Measurements from ENCODE around the gene NRSN2. TPM values are rescaled to one million over a fixed set of nuclear protein-coding genes. Genes with fewer than 3 reads are reported as not detected.

The NRSN2 gene
- total RNA-seq, 6 donors from 2014 or later, result 13.6 to 30.8 (median 25.6) TPM

DNA sequence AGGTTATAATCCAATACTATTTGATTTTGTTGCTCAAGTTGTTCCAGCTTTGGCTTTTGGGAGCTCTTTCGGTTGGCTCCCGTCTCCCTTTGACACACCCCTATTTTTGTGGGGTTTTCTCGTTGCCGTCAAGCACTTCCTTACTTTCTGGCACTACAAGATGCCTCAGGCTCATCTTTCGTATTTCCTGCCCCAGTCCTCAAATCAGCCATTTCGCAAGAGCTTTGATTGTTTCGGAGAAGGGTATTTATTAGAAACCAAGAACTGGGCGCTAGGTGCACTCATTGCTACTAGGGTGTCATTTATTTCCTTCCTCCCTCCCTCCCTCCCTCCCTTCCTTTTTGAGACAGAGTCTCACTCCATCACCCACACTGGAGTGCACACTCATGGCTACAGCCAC lies 34.8 kb upstream of the NRSN2 start:
- H3K27me3 ChIP-seq, result no peaks in the 10 kb centered on the region
- DNase-seq (no peak), ATAC-seq (ENCODE audit: low FRiP score in 2 of 2) (no peak)
- H3K36me3 ChIP-seq, result no peaks in the 10 kb centered on the region
- no peak for TF ChIP-seq EP300 (IDR thresholded peaks at IDR 0.05)
- no peaks in the 10 kb centered on the region for H3K9me3 ChIP-seq
- H3K4me1 ChIP-seq, result peaks cover 15 to 20% (median 17%) of the 10 kb centered on the region in 4 donors
- WGBS, 2 donors, result 69 to 72% methylated on average over 8 of the region's 8 CpGs
- no peak overlapping the region for H3K4me3 ChIP-seq
- no peak overlapping the region for H3K27ac ChIP-seq

DNA sequence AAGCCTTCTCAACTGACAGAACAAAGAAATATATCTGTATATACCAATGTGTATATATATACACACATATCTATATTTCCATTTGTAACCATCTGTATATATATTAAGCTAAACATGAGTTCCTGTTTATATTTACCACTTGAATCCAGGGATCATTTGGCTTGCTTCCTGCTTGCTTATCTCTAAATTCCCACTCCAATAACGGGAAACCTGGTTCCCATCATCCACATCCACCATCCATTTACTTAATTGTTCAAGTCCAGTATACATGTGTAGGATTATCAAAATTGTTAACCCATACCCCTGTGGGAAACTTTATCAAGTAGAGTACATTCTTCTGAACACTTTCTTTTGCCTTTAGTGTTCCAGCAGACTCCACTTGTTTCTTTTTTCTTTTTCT lies 34.0 kb upstream of the NRSN2 start:
- Histone ChIP-seq H3K4me1 (peaks cover 15 to 20% (median 17%) of the 10 kb centered on the region in 4 donors), H3K27me3 (no peaks in the 10 kb centered on the region), H3K27ac (no peak overlapping the region), H3K36me3 (no peaks in the 10 kb centered on the region), H3K9me3 (no peaks in the 10 kb centered on the region), H3K4me3 (no peak overlapping the region)
- no peak for ATAC-seq (ENCODE audit: low FRiP score in 2 of 2)
- 52 to 58% methylated on average over 1 of the region's 1 CpG for WGBS, 2 donors
- no peak for DNase-seq
- no peak for TF ChIP-seq POLR2A (IDR thresholded peaks at IDR 0.05)
- no peak for TF ChIP-seq POLR2AphosphoS5 (IDR thresholded peaks at IDR 0.05)
- TF ChIP-seq EP300 (IDR thresholded peaks at IDR 0.05), result no peak
- TF ChIP-seq, protein P1, sequence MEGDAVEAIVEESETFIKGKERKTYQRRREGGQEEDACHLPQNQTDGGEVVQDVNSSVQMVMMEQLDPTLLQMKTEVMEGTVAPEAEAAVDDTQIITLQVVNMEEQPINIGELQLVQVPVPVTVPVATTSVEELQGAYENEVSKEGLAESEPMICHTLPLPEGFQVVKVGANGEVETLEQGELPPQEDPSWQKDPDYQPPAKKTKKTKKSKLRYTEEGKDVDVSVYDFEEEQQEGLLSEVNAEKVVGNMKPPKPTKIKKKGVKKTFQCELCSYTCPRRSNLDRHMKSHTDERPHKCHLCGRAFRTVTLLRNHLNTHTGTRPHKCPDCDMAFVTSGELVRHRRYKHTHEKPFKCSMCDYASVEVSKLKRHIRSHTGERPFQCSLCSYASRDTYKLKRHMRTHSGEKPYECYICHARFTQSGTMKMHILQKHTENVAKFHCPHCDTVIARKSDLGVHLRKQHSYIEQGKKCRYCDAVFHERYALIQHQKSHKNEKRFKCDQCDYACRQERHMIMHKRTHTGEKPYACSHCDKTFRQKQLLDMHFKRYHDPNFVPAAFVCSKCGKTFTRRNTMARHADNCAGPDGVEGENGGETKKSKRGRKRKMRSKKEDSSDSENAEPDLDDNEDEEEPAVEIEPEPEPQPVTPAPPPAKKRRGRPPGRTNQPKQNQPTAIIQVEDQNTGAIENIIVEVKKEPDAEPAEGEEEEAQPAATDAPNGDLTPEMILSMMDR (IDR thresholded peaks at IDR 0.05), result no peak

DNA sequence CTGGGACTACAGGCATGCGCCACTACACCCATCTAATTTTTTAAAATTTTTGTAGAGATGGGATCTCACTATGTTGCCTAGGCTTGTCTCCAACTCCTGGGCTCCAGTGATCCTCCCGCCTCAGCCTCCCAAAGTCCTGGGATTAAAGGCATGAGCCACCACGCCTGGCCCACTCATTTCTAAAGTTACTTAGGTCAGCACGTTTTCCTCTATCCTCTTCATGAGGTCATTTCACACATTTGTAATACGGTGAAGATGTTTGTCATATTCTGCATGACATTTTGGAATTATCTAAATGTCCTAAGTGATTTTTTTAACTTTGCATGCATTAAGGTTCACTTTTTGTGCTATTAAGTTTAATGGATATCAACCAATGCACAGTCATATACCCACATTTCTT lies 33.5 kb upstream of the NRSN2 start:
- peaks cover 15 to 20% (median 17%) of the 10 kb centered on the region in 4 donors for H3K4me1 ChIP-seq
- H3K4me3 ChIP-seq, result no peak overlapping the region
- TF ChIP-seq, protein P1 (IDR thresholded peaks at IDR 0.05), result no peak
- no peak for TF ChIP-seq EP300 (IDR thresholded peaks at IDR 0.05)
- TF ChIP-seq POLR2AphosphoS5 (IDR thresholded peaks at IDR 0.05), result no peak
- no peak for TF ChIP-seq POLR2A (IDR thresholded peaks at IDR 0.05)
- no peaks in the 10 kb centered on the region for H3K9me3 ChIP-seq
- DNase-seq (no peak), ATAC-seq (ENCODE audit: low FRiP score in 2 of 2) (no peak)
- no peak overlapping the region for H3K27ac ChIP-seq
- no peaks in the 10 kb centered on the region for H3K27me3 ChIP-seq
- 90 to 92% methylated on average over 4 to 5 of the region's 5 CpGs for WGBS, 2 donors
- no peaks in the 10 kb centered on the region for H3K36me3 ChIP-seq

DNA sequence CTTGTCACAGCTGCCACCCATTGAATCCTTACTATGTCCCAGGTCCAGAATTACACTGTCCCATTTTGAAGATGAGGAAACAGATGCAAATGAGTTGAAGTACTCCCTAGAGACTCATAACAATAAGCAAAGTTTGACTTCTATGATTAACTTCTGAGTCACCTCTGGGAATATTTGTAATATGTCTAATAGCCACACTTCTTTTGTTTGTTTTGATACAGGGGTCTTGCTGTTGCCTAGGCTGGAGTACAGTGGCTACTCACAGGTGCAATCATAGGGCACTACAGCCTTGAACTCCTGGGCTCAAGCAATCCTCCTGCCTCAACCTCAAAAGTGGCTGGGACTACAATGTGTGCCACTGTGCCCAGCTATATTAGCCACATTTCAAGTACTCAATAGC lies 33.0 kb upstream of the NRSN2 start:
- no peaks in the 10 kb centered on the region for H3K36me3 ChIP-seq
- H3K4me3 ChIP-seq, result no peak overlapping the region
- H3K27me3 ChIP-seq, result no peaks in the 10 kb centered on the region
- ATAC-seq (ENCODE audit: low FRiP score in 2 of 2), result no peak
- TF ChIP-seq, protein P1 (IDR thresholded peaks at IDR 0.05), result no peak
- TF ChIP-seq POLR2AphosphoS5 (IDR thresholded peaks at IDR 0.05) (no peak), EP300 (IDR thresholded peaks at IDR 0.05) (no peak), POLR2A (IDR thresholded peaks at IDR 0.05) (no peak)
- H3K27ac ChIP-seq, result no peak overlapping the region
- peaks cover 14 to 20% (median 15%) of the 10 kb centered on the region in 4 donors for H3K4me1 ChIP-seq
- no peak for DNase-seq
- H3K9me3 ChIP-seq, result no peaks in the 10 kb centered on the region

DNA sequence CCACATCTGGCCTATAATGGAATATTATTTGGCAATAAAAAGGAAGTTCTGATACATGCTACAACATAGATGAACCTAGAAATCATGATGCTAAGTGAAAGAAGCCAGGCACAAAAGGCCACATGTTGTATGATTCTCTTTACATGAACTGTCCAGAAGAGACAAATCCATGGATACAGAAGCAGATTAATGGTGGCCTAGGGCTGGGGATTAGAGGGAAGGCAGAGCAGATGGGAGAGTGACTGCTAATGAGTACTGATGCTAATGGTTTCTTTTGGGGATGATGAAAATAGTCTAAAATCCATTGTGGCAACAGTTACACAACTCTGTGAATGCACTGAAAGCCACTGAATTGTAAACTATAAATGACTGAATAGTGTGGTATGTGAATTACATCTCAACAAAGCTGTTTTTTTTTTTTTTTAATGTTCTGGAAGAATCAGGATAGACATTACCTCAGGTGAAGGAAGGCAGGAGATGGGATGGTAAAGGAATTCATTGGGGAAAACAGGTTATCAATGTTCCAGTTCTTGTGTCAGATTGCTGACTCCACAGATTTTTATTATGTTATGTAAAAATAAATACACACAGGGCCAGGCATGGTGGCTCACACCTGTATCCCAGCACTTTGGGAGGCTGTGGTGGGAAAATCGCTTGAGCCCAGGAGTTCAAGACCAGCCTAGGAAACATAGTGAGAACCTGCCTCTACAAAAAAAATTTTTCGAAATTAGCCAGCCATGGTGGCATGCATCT lies 30.4 kb upstream of the NRSN2 start:
- H3K27ac ChIP-seq, result no peak overlapping the region
- H3K27me3 ChIP-seq, result no peaks in the 10 kb centered on the region
- ATAC-seq (ENCODE audit: low FRiP score in 2 of 2) (no peak), DNase-seq (no peak)
- H3K36me3 ChIP-seq, result no peaks in the 10 kb centered on the region
- H3K9me3 ChIP-seq, result no peaks in the 10 kb centered on the region
- no peaks in the 10 kb centered on the region for H3K4me1 ChIP-seq
- no peak overlapping the region for H3K4me3 ChIP-seq
- WGBS, 2 donors, result 80 to 93% methylated on average over 2 of the region's 2 CpGs
- TF ChIP-seq POLR2A (IDR thresholded peaks at IDR 0.05) (no peak), EP300 (IDR thresholded peaks at IDR 0.05) (no peak), POLR2AphosphoS5 (IDR thresholded peaks at IDR 0.05) (no peak)
- TF ChIP-seq, protein P1 (IDR thresholded peaks at IDR 0.05), result no peak
